Fibroblast of skin of left biceps (primary cell): Measurements from ENCODE around the gene HOXB3.

Experiments
- DNase-seq, 2 experiments: peaks; one replicate each; pipeline ENCODE4 v3.0.0-alpha.2; 2013; ENCODE audit warnings: low read depth in 2 of 2

Gene HOXB3

GRCh38 chr17:48597778-48598631, 8.0 kb upstream of the HOXB3 start:
- no peak for DNase-seq

- DNase-seq, result no peak
Measured at GRCh38 chr17:48597528-48597777, 7.4 kb upstream of the HOXB3 start.

- DNase-seq, result no peak
Measured at GRCh38 chr17:48596735-48597527, 6.9 kb upstream of the HOXB3 start.

GRCh38 chr17:48596000-48596734, 6.1 kb upstream of the HOXB3 start:
- no peak for DNase-seq

GRCh38 chr17:48595278-48595999, 5.4 kb upstream of the HOXB3 start:
- no peak for DNase-seq

GRCh38 chr17:48594538-48595277, 4.7 kb upstream of the HOXB3 start:
- no peak for DNase-seq

- peak; percentile 92 to 94 for DNase-seq
Measured at GRCh38 chr17:48593840-48594537, 3.9 kb upstream of the HOXB3 start.

GRCh38 chr17:48593126-48593829, 3.2 kb upstream of the HOXB3 start, which contains the start of gene HOXB5:
Gene HOXB5 (minus strand): TSS chr17:48593779. CDS start chr17:48593682, 97 bp downstream.
- no peak for DNase-seq

- no peak for DNase-seq
Measured at GRCh38 chr17:48592577-48592976, 2.5 kb upstream of the HOXB3 start.

GRCh38 chr17:48592057-48592514, 2.0 kb upstream of the HOXB3 start:
- no peak for DNase-seq

GRCh38 chr17:48591255-48592056, 1.4 kb upstream of the HOXB3 start:
- DNase-seq, result no peak

- no peak for DNase-seq
Measured at GRCh38 chr17:48590607-48591161, 643 bp upstream of the HOXB3 start.

- DNase-seq, result no peak
Measured at GRCh38 chr17:48589060-48589830, 796 bp downstream of the HOXB3 start.

- no peak for DNase-seq
Measured at GRCh38 chr17:48588528-48588927, 1.5 kb downstream of the HOXB3 start.

GRCh38 chr17:48588074-48588415, 2.0 kb downstream of the HOXB3 start:
- DNase-seq, result no peak

- no peak for DNase-seq
Measured at GRCh38 chr17:48587276-48588073, 2.6 kb downstream of the HOXB3 start.
